T47D (cell line): Measurements from ENCODE around the gene PTPRD.

Source experiments
- DNase-seq, 2 experiments: peaks; one replicate each; pipeline versions ENCODE4 v3.0.0 to v3.0.0-alpha.2; 2011 to 2012; ENCODE audit warnings: low read depth in 1 of 2, low spot score in 1 of 2
- JUND ChIP-seq: IDR thresholded peaks from 2 replicates; pipeline ENCODE4 v1.6.1; 2012; ENCODE audit warnings: low read depth
- in situ Hi-C: cut with HindIII; loops from 2 replicates; pipeline ENCODE4 v1.10.0; 2016; ENCODE audit warnings: low sequenced_read_pairs, low pct_unique_long_range_greater_than_20kb

Gene PTPRD

DNA sequence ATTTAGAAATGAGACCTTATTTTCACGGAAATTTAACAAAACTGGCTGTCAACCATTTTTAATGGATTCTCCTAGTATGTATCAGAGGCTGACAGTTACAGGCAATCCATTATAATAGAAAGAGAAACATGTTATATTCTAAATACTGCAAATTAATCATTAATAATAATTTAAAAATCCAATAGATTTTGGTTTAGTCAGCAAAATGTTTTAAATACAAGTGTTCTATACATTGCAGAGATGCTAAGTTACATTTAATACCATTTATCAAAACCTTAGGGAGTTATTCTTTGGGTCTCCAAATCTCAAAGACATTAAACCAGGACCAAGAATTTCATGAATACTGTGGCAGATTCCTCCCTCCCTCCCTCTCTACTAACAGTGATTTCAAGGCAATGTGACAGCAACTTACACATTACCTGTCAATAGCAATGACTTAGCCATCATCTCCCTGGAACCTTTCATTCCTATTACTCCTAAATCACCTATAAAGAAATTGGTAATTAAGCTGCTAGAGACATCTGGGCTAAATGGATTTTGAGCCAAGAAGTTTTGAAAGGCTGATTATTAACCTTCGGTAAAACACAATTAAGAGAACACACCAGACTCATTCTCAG, 2044.7 kb downstream of the PTPRD start:
- in situ Hi-C loops, result no loop called here

DNA sequence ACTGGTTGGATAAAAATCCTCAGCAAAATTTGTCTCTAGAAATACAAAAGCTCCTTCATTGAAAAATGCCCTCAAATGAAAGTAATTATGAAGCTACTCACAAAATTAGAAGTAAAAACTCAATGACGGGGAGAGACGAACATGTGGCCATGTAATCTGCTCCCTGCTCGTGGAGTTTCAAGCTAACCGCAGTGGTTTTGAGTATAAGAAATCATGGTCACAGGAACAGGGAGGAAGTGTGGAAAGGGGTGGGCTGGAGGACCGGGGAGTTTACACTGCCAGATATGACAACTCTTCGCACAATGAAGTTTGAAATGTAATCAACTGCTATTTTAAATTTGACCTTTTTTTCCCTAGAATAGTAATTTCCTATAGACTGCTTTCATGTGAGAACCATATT, 2047.8 kb downstream of the PTPRD start:
- no peak for DNase-seq
- no peak for TF ChIP-seq JUND
- in situ Hi-C loops, result no loop called here

More for the DNA sequence above, 2044.7 kb downstream of the PTPRD start:
- DNase-seq, result no peak
- TF ChIP-seq JUND, result no peak

DNA sequence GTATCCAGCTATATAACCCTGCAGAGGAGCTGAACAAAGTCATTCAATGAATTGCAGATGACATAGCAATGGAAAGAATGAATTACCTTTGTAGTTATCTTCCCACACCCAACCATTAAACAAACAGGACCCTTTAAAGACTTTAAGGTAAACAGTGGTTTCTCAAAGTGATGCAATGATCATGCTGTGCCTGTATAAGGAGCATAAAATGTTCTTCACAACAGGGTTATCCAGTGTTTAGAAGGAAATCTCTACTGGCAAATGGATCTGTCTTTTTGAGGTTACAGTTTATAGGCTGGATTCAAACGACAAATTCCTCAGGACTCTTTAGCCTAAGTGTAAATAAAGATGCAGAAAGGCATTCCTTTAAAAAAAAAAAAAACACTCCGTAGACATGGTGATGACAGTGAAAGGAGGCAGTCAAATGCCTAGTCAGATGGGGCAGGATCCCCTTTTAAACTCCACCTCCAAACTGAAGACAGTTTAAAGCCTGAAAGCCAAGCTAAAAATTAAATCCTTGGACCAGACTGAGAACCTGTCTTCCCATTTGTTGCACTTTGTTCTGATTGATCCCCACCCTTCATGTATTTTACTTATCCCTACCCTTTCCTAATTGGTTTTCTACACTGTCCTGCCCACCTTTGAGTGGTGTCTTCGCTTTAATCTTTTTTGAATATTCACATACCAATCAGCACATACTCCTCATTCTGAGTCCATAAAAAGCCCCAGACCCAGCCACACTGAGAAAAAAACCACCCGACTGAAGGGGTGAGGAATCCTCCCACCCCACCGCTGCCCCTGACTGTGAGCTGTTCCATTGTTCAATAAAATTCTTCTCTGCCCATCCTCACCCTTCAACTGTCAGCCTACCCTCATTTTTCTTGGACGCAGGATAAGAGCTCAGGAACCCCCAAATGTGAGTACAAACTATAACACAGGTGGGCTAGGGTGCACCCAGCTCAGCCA, 2052.0 kb downstream of the PTPRD start:
- DNase-seq, result no peak
- TF ChIP-seq JUND, result no peak
- in situ Hi-C loops, result no loop called here

DNA sequence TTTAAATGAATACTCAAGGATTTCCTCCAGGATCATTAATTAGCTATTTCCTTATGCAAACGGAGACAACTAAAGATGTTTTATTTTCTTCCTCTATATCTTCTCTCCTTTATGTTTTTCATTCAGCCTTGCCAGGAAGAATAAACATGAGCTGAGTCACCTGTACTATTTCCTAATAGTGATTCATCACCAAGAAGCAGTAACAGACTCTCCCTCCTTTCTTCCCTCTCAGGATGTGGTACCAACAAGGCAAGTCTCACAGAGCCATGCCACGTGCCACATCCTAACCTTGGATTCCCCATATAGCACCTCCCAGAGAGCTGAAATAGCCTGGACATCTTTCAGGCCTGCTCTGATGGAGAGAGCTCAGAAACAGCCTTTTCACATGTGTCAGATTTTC, 2054.6 kb downstream of the PTPRD start:
- DNase-seq, result no peak
- no peak for TF ChIP-seq JUND
- in situ Hi-C loops, result no loop called here

DNA sequence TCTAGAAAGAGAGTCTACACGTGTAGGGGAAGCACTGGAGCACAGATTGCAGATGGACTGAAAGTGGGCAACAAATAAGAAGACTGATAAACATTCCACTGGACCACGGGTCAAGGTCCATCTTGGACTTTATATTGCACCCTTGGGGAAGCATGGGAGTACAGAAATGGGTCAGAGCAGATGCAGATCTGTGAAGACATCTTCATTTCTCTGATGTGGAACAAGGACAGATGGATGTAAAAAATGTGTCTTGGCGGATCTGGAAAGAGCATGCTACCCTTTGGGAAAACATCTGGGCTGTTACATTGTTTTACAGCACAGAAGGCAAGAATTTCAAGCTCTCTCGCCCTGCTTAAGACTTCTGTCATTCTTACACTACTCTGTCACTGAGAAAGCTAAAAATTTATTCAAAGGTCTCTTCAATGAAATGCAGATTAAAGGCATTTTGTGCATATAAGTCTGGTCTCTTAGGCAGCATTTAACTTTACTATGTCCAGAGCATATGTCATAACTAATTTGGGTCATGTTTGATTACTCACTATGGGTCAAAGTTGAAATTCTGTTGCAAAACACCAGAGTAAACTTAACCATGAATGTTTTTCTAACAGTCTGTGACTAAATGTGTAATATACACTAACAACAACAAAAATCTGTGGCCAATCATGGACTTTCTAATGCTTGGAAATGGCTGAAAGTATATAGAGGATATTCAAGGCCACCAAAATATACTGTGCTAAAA, 2056.9 kb downstream of the PTPRD start:
- TF ChIP-seq JUND, result no peak
- DNase-seq, result no peak
- in situ Hi-C loops, result no loop called here

DNA sequence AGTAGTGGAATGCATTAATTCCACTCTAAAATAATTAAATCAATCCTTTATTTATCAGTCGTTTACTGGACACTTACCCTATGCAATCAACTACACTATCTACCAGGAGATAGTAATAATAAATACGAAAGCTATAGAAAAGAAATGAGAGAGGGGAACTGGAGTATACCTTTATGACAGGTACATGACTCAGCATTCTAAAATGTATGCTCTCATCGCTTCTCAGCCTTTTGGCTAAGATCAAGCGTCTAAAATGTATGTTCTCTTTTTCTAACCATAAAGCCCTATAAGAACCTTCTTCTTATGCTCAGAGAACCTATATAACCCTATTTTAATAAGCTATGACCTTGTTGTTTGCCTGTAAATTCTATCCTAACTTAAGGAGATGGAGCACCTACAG, 2059.4 kb downstream of the PTPRD start:
- DNase-seq, result no peak

DNA sequence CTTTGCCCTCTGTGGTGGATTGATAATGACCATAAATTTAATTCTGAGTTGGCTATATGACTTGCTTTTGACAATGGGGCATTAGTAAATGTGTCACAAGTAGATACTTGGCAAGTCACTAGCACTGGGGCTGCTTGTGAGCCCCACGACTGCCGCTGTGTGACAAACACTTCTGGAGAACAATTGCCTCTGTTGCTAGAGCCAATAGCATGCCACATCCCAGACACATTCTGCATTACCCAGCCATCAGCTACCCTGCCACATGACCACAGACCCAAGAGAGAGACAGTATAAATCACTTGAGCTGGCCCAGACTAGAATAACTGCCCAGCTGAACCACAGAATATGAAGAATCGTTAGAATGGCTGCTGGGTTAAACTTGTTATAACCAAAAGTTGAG, 2060.1 kb downstream of the PTPRD start:
- no peak for DNase-seq
- in situ Hi-C loops, result no loop called here
- TF ChIP-seq JUND, result no peak

More for the DNA sequence above, 2059.4 kb downstream of the PTPRD start:
- no peak for TF ChIP-seq JUND
- in situ Hi-C loops, result no loop called here

DNA sequence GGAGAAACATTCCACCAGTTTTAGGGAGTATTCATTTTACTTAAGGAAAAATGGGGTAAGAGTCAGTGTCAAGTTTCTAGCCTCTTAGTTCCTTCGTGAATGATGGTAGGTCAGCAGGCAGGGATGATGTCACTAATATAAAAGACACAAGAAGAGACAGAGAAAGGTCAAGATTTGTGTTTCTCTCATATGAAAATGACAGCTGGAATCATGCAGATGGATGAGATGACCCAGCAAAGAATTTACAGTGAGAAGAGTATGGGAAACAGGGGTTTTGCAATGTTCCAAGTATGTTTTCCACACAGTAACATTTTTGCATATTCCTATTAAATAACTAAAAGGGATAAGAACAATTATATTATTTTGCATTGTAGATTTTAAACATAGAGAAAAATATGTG, 2063.6 kb downstream of the PTPRD start:
- DNase-seq, result no peak
- no peak for TF ChIP-seq JUND
- in situ Hi-C loops, result no loop called here

DNA sequence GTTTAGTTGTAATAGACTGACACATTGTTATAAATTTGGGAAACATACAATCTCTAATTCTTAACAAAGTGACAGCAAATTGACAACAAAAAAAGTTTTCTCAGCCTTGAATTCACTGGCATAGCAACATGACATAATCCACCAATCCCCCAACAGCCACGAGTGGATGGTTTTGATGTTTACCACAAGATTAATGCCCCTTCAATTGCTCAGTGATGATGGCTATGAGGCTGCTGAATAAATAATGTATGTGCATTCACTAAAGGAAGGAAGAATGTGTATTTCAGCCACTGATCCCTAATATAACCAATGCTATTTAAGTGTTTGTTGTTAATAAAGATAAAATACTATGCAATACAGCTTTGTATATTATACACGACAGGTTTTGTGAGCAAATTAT, 2069.6 kb downstream of the PTPRD start:
- in situ Hi-C loops, result no loop called here
- TF ChIP-seq JUND, result no peak
- DNase-seq, result no peak

DNA sequence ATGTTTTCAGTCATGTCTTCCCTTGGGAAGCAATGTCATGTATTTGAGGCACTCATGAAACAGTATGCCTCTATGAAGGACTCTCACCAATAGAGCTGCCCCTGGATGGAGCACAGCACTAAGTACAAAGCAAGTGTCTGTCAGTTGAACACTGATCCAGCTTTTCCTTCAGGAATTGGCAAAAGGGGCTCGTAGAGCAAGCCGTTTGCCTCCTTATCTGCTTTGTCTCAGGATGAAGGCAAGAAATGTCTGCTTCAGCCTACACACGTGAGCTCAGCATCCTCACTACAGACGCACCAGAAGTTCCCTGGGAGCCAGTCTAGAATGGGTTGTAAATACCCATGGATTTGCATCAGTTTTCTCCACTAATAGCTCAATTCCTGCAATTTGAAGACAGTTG, 2070.3 kb downstream of the PTPRD start:
- DNase-seq, result no peak
- TF ChIP-seq JUND, result no peak
- in situ Hi-C loops, result no loop called here

DNA sequence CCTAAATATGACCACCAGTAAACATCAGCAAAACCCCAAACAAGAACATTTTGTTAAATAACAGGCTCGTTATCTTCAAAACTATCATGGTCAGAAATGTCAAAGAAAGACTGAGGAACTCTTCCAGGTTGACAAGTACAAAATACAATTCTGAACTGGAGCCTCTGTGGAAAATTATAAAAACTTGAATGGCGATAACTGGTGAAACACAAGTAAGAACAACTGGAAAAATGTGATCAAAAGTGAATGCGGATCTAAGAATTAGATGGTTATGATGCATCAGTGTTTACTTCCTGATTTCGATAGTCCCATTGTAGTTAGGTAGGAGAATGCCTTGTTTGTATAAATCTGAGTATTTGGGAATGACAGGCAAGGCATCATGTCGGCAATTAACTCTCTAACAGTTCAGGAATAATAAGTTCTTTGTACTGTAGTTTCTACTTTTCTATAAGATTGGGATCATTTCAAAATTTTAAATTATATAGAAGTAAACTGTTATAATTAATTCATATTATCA, 2073.1 kb downstream of the PTPRD start:
- in situ Hi-C loops, result no loop called here
- DNase-seq, result no peak
- TF ChIP-seq JUND, result no peak

DNA sequence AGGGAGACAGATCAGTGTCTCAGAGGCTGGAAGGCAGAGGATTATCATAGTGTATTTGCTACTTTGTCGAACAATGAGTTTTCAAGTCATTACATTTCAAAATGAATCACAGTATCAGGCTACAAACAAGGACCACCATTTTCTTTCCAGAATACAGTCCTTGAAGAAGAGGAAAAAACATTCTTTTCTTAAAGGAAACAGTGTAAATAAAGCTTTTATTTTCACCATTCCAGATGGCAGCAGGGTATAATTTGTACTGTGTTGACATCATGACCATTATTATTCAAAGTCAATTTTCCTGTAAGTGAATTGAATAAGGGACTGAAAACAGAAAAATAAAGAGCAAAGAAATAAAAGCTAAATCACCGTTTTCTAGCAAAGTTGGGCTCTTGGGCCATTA, 2076.0 kb downstream of the PTPRD start:
- DNase-seq, result no peak
- in situ Hi-C loops, result no loop called here
- TF ChIP-seq JUND, result no peak
